Esophagus (tissue), 2 donors: Measurements from ENCODE around the gene DPP10. TPM values are rescaled to one million over a fixed set of nuclear protein-coding genes. Genes with fewer than 3 reads are reported as not detected.

Experiments
- H3K27ac ChIP-seq, 2 donors: one replicate each; pipeline ENCODE4 v1.5.1; 2013; ENCODE audit warnings: low read depth in 2 of 2, mild to moderate bottlenecking in 2 of 2, inconsistent platforms in 1 of 2, low read length in 1 of 2, moderate library complexity in 1 of 2
- H3K27me3 ChIP-seq, 2 donors: one replicate each; pipeline ENCODE4 v1.6.1; 2013; ENCODE audit warnings: low read length in 2 of 2, control low read depth in 1 of 2, mild to moderate bottlenecking in 1 of 2; ENCODE audit not compliant: insufficient read depth in 2 of 2, control insufficient read depth in 1 of 2
- H3K36me3 ChIP-seq, 2 donors: one replicate each; pipeline ENCODE4 v1.6.1; 2013; ENCODE audit warnings: low read length in 1 of 2; ENCODE audit not compliant: control insufficient read depth in 2 of 2, insufficient read depth in 2 of 2
- H3K4me1 ChIP-seq, 2 donors: one replicate each; pipeline ENCODE4 v1.6.1; 2013; ENCODE audit warnings: low read length in 1 of 2; ENCODE audit not compliant: control insufficient read depth in 2 of 2, insufficient read depth in 2 of 2
- H3K4me3 ChIP-seq, 2 donors: one replicate each; pipeline ENCODE4 v1.5.1; 2013; ENCODE audit warnings: low read length in 2 of 2, mild to moderate bottlenecking in 2 of 2, low read depth in 1 of 2, moderate library complexity in 1 of 2
- H3K9me3 ChIP-seq, 2 donors: one replicate each; pipeline ENCODE4 v1.6.1; 2013; ENCODE audit warnings: mild to moderate bottlenecking in 2 of 2, low read depth in 1 of 2, low read length in 1 of 2, moderate library complexity in 1 of 2; ENCODE audit not compliant: control insufficient read depth in 2 of 2, insufficient read depth in 1 of 2
- WGBS, 2 donors: extraction: QIAGEN DNeasy Blood & Tissue Kit; methylation state at CpG; one replicate each; pipeline ENCODE4 v1.1.7; 2013; 5-methylcytosine and 5-hydroxymethylcytosine counted together
- polyA plus RNA-seq, 2 donors: library from polyadenylated mRNA; stranded (reverse); fragments of 200-250 nt; gene quantifications; one replicate each; pipeline ENCODE4 v1.2.3, GENCODE V29; 2013
- donor health status: healthy with polysubstance abuse.
- donor health status: Bipolar disorder and iron deficiency.

Gene DPP10
- polyA plus RNA-seq, 2 donors = 0.02 to 0.13 TPM

DNA sequence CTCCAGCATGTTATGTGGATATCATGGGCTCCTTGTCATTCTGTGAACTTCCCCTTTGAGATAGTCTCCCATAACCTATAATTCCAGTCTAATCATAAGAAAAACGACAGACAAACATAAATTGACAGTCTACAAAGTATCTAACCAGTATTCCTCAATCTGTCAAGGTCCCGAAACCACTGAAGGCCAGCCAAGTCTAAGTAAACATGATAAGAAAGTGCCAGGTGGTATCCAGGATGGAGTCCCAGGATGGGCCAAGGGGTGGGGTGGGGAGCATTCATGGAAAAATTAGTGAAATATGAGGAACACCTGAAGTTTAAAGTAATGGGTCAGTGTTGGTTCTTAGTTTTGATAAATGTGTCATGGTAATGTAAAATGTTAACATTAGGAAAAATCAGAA is 355.5 kb downstream of the DPP10 start:
- 32 to 47% methylated on average over 2 of the region's 2 CpGs for WGBS, 2 donors
- no peaks in the 10 kb centered on the region for H3K4me1 ChIP-seq
- no peak overlapping the region for H3K4me3 ChIP-seq
- H3K27me3 ChIP-seq = no peaks in the 10 kb centered on the region
- no peaks in the 10 kb centered on the region for H3K9me3 ChIP-seq
- no peaks in the 10 kb centered on the region for H3K36me3 ChIP-seq
- no peak overlapping the region for H3K27ac ChIP-seq

GRCh38 chr2:114800371-114800770 is 357.9 kb downstream of the DPP10 start:
- no peaks in the 10 kb centered on the region for H3K36me3 ChIP-seq
- no peak overlapping the region for H3K4me3 ChIP-seq
- 71 to 80% methylated on average over 2 of the region's 2 CpGs for WGBS, 2 donors
- H3K27me3 ChIP-seq = no peaks in the 10 kb centered on the region
- no peaks in the 10 kb centered on the region for H3K9me3 ChIP-seq
- H3K4me1 ChIP-seq = no peaks in the 10 kb centered on the region
- no peak overlapping the region for H3K27ac ChIP-seq

GRCh38 chr2:114805195-114805594 is 362.8 kb downstream of the DPP10 start:
- 78 to 79% methylated on average over 3 of the region's 3 CpGs for WGBS, 2 donors
- Histone ChIP-seq H3K4me1 (no peaks in the 10 kb centered on the region), H3K27ac (no peak overlapping the region), H3K36me3 (no peaks in the 10 kb centered on the region), H3K27me3 (no peaks in the 10 kb centered on the region), H3K4me3 (no peak overlapping the region), H3K9me3 (no peaks in the 10 kb centered on the region)

DNA sequence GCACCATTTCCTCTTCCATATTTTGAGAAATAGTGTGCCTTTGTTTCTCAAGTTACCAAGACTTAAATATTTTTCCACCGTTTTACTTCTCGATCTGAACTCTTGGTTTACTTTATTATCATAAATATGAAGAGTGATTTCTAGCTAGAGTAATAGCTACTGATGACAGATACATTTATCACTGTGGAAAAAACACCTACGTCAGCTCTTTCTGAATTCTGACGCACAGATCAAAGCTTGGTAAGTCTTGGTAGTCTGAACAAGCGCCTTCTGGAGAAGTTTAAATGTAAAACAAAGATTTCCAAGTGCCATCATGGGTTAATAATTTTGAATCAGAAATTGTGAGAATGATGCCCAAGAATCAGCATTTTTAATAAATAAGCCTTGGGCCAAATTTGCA is 367.7 kb downstream of the DPP10 start:
- Histone ChIP-seq H3K4me1 (no peaks in the 10 kb centered on the region), H3K36me3 (no peaks in the 10 kb centered on the region), H3K9me3 (no peaks in the 10 kb centered on the region), H3K27me3 (no peaks in the 10 kb centered on the region), H3K27ac (no peak overlapping the region), H3K4me3 (no peak overlapping the region)
- 77 to 83% methylated on average over 5 of the region's 5 CpGs for WGBS, 2 donors

DNA sequence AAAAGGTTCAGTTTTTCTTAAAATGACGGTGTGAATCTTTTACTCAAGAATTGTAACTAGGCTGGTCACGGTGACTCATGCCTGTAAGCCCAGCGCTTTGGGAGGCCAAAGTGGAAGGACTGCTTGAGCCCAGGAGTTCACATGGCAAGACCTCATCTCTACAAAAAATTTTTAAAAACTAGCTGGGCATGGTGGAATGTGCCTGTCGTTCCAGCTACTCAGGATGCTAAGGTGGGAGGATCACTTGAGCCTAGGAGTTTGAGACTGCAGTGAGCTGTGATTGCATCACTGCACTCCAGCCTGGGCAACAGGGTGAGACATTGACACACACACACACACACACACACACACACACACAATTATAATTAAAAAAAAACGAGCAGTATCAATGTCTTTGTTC is 369.8 kb downstream of the DPP10 start:
- Histone ChIP-seq H3K27me3 (no peaks in the 10 kb centered on the region), H3K36me3 (no peaks in the 10 kb centered on the region), H3K27ac (no peak overlapping the region), H3K4me3 (no peak overlapping the region), H3K4me1 (no peaks in the 10 kb centered on the region), H3K9me3 (no peaks in the 10 kb centered on the region)
- 74 to 81% methylated on average over 5 of the region's 5 CpGs for whole genome bisulfite sequencing, 2 donors

DNA sequence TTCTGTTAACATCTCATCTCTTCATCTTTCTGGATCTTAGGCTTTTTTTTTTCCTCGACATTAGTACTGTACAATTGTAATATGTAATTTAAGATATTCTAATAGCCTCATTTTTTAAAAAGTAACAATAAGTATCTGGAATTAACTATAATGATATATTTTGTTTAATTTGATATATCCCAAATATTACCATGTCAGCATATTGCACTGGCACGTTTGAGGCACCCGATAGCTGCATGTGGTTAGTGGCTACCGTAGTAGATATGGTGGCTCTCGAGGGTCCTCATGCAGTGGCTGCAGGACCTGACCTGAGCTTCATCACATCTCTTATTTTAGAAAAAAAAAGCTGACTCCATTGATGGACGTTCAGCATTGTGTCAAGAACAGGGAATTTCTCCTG is 371.9 kb downstream of the DPP10 start:
- 80 to 84% methylated on average over 6 of the region's 6 CpGs for WGBS, 2 donors
- H3K4me3 ChIP-seq = no peak overlapping the region
- no peaks in the 10 kb centered on the region for H3K9me3 ChIP-seq
- H3K27me3 ChIP-seq = no peaks in the 10 kb centered on the region
- no peaks in the 10 kb centered on the region for H3K36me3 ChIP-seq
- H3K27ac ChIP-seq = no peak overlapping the region
- H3K4me1 ChIP-seq = no peaks in the 10 kb centered on the region

DNA sequence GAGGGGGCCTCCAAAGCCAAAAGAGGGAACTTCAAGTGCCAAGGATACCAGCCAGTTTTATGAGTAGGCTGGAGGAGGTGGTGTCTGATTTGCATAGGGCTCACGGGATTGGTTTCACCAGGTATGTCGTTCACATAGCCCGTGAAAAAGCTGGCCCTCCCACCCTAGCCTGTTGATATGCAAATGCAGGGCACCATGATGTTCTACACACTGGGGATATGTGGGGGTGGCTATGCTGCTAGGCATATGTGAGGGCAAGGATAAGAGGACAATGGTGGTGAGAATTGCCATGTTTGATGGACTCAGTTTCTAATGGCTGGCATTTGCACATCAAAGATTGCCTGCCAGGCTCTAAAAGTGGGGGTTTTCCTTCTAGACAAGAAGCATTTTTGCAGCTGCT is 378.6 kb downstream of the DPP10 start:
- Histone ChIP-seq H3K4me1 (no peaks in the 10 kb centered on the region), H3K27me3 (no peaks in the 10 kb centered on the region), H3K27ac (no peak overlapping the region), H3K9me3 (peaks cover 0 to 4% of the 10 kb centered on the region in 2 donors), H3K4me3 (no peak overlapping the region), H3K36me3 (no peaks in the 10 kb centered on the region)
- WGBS, 2 donors = 89 to 90% methylated on average over 3 of the region's 3 CpGs

- no peaks in the 10 kb centered on the region for H3K27me3 ChIP-seq
- no peak overlapping the region for H3K27ac ChIP-seq
- 64 to 70% methylated on average over 3 of the region's 3 CpGs for WGBS, 2 donors
- no peaks in the 10 kb centered on the region for H3K9me3 ChIP-seq
- H3K4me1 ChIP-seq = no peaks in the 10 kb centered on the region
- H3K36me3 ChIP-seq = no peaks in the 10 kb centered on the region
- no peak overlapping the region for H3K4me3 ChIP-seq
Observed at GRCh38 chr2:114843963-114844362, 401.5 kb downstream of the DPP10 start.

DNA sequence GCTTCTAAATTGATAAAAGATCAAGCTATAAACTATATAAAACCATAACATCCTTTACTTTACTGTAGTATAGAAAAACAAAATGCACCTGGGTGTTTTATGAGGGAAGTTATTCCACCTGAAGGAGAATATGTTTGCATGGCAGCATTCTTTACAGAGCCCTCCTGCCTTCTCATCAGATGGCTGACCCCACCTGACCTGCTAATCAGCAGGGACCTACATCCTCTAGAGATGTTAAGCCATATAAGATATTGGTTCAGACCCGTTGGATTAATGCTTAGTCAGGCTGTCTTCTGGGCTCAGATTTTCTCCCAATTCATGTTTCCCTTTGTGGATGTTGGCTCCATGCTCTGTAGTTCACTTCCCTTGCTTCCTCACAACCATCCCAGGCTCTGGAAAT is 414.8 kb downstream of the DPP10 start:
- no peaks in the 10 kb centered on the region for H3K36me3 ChIP-seq
- no peak overlapping the region for H3K4me3 ChIP-seq
- H3K9me3 ChIP-seq = no peaks in the 10 kb centered on the region
- 36 to 45% methylated on average over 1 of the region's 1 CpG for WGBS, 2 donors
- no peak overlapping the region for H3K27ac ChIP-seq
- H3K4me1 ChIP-seq = no peaks in the 10 kb centered on the region
- H3K27me3 ChIP-seq = no peaks in the 10 kb centered on the region

- WGBS, 2 donors = 67 to 80% methylated on average over 6 of the region's 6 CpGs
- Histone ChIP-seq H3K4me3 (no peak overlapping the region), H3K36me3 (no peaks in the 10 kb centered on the region), H3K4me1 (no peaks in the 10 kb centered on the region), H3K9me3 (no peaks in the 10 kb centered on the region), H3K27ac (no peak overlapping the region), H3K27me3 (no peaks in the 10 kb centered on the region)
Observed at GRCh38 chr2:114859726-114860510, 417.5 kb downstream of the DPP10 start.
